GM08714 (cell line): Measurements from ENCODE around the gene C14orf93.
"Not testable (repeated sequence)": the region's sequence is repeated elsewhere in the genome, so short reads cannot be mapped to it uniquely, and the experiment has no call there.

ENCODE experiments used
- H3K4me3 ChIP-seq: fragments of 200-500 bp; sonication (Bioruptor generic); 2 replicates; pipeline ENCODE4 v1.5.1; 2014; ENCODE audit warnings: mild to moderate bottlenecking, low read length, inconsistent platforms
- ZNF274 ChIP-seq: IDR thresholded peaks from 2 replicates; pipeline ENCODE4 v1.6.1; 2012; ENCODE audit warnings: mild to moderate bottlenecking, low read depth, low read length

Gene C14orf93

DNA sequence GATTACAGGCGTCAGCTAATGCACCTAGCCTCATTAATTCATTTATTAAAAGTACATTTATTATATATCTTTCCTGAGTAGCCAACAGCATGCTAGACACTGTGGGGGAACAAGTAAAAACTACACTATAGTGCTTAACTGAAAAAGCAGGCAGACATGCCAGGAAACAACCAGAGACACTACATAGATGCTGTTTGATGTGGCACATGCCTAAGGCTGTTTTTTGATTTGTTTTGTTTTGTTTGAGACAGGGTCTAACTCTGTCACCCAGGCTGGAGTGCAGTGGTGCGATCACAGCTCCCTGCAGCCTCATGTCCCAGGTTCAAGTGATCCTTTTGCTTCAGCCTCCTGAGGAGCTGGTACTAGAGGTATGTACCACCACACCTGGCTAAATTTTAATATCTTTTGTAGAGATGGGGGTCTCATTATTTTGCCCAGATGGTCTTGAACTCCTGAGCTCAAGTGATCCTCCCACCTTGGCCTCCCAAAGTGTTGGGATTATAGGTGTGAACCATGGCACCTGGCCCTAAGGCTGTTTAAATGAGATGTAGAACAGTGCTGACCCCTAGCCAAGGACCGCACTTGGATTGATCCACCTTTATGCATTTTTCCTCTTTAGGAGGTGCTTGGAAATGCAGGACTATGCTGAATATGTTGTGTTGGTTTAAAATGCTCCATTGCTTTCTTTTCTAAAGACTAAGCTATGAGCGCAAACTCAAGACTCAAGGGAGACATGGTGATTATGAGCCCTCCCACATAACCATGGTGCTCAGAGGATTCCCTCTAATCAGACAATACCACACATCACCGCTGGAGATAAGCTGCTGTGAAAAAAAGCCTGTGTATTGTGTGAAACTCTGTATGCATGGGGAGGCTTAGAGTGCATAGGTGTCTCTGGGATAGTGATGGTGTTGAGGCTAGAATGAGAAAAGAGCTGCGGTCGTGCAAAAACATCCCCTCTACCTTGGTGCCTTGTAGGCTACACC, 10.5 kb upstream of the C14orf93 start:
- H3K4me3 ChIP-seq, result no peak overlapping the region
- no peak for TF ChIP-seq ZNF274

DNA sequence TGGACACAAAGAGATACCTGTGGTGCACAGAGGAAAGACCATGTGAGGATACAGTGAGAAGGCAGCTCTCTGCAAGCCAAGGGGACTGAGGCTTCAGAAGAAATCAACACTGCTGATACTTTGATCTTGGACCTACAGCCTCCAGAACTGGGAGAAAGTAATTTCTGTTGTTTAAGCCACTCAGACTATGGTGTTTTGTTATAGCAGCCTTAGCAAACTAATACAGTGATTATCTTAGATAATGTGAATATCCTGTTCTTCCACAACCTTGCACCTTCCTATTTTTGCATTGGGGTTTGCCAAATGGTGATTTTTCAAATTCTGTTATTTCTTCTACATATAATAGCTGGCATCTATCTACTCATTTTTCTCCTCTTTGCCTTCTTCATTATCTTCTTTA, 8.2 kb upstream of the C14orf93 start:
- TF ChIP-seq ZNF274, result no peak
- no peak overlapping the region for H3K4me3 ChIP-seq

GRCh38 chr14:23017091-23017490, 7.1 kb upstream of the C14orf93 start:
- no peak overlapping the region for H3K4me3 ChIP-seq
- no peak for TF ChIP-seq ZNF274

- TF ChIP-seq ZNF274, result no peak
- H3K4me3 ChIP-seq, result no peak overlapping the region
Measured at GRCh38 chr14:23015618-23016017, 5.7 kb upstream of the C14orf93 start.

- not testable (repeated sequence) for H3K4me3 ChIP-seq
Measured at GRCh38 chr14:23013749-23014054, 3.8 kb upstream of the C14orf93 start.

GRCh38 chr14:23013054-23013748, 3.3 kb upstream of the C14orf93 start:
- TF ChIP-seq ZNF274, result no peak
- H3K4me3 ChIP-seq, result no peak overlapping the region

DNA sequence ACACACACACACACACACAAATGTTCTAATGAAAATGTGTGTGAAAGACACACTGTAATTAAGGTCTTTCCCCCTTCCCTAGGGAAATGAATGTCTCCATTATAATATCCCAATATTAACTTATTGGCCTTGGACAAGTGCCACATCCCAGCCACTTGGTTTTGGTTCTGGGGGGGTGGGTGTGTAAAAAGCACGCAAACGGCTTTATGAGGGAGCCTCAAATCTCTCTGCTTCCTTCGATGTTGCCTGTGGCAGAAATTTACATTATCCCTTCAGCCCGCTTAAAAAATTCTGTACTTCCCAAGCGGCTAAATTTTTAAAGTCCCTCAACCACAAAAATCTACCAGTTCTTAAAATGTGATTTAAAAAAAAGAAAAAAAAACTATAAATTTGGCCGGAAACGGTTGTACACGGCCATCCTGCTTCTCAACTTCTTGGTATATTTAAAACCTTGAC, 432 bp downstream of the C14orf93 start:
- peak overlapping the region; percentile 55 for H3K4me3 ChIP-seq
- no peak for TF ChIP-seq ZNF274

- no peak for TF ChIP-seq ZNF274
- no peak overlapping the region; the same call in 1 of the 2 replicates for H3K4me3 ChIP-seq
Measured at GRCh38 chr14:23008831-23009230, 1.1 kb downstream of the C14orf93 start.

DNA sequence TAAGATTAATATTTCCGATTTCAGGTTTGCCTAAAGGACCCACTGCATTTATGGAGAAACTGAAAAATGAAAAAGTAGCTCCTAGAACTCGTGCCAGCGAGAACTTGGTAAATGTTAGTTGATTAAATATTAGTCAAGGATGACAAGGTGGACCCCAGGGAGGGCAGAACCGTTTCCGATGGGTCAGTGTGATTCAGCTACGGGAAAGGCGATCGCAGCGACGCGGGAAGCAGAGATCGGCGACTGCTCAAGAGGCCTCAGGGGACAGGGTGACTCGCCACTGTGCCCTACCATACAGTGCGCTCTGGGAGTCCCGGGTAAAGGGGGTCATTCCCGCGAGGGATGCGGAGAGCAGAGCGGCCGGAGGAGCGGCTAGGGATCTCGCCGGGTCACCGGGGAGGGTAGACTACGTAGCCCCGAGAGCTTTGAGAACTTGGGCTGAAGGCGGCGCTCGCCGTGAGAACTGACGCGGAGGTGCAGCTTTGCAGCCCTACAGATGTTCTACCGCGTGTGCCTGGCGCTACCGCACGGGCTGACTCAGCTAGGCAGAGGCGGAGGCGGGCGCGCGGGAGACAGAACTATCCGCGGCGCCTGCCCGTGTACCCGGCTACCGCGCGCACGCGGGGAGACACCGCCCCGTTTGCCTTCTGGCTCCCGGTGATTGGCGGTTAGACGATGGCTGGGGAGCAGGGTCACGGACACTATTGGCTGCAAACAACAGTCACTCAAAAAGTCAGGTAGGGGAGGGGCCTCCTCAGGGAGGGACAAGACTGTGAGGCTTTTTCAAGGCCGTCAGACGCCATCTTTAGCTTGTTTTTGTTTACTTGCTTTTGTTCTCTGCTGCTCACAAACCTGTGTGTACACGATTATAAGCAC, 3.2 kb downstream of the C14orf93 start:
- H3K4me3 ChIP-seq, result peak overlapping the region; percentile 71
- TF ChIP-seq ZNF274, result no peak

- TF ChIP-seq ZNF274, result no peak
- H3K4me3 ChIP-seq, result peak overlapping the region; percentile 71
Measured at GRCh38 chr14:23006188-23006534, 3.8 kb downstream of the C14orf93 start.

- H3K4me3 ChIP-seq, result no peak overlapping the region
- no peak for TF ChIP-seq ZNF274
Measured at GRCh38 chr14:23005451-23006187, 4.3 kb downstream of the C14orf93 start.

- H3K4me3 ChIP-seq, result not testable (repeated sequence)
Measured at GRCh38 chr14:23004274-23004673, 5.7 kb downstream of the C14orf93 start.

- no peak overlapping the region for H3K4me3 ChIP-seq
- TF ChIP-seq ZNF274, result no peak
Measured at GRCh38 chr14:23002592-23002991, 7.4 kb downstream of the C14orf93 start.

GRCh38 chr14:23000860-23001259, 9.1 kb downstream of the C14orf93 start:
- no peak for TF ChIP-seq ZNF274
- no peak overlapping the region for H3K4me3 ChIP-seq
